GM23338 (cell line): ENCODE measurements around the gene REEP5. TPM values are rescaled to one million over a fixed set of nuclear protein-coding genes. Genes with fewer than 3 reads are reported as not detected.

Experiments used
- EZH2 ChIP-seq: fragments of 200-600 bp; sonication (generic); IDR thresholded peaks from one replicate; pipeline ENCODE4 v1.8.0; 2017; ENCODE audit warnings: antibody characterized with exemption, mild to moderate bottlenecking, low read depth; ENCODE audit not compliant: unreplicated experiment
- NANOG ChIP-seq: IDR thresholded peaks from 2 replicates; pipeline ENCODE4 v1.6.1; 2016; ENCODE audit warnings: antibody characterized with exemption, borderline replicate concordance
- REST ChIP-seq: IDR thresholded peaks from one replicate; pipeline ENCODE4 v1.6.1; 2018; ENCODE audit warnings: antibody characterized with exemption; ENCODE audit not compliant: unreplicated experiment
- STAT1 ChIP-seq: IDR thresholded peaks from one replicate; pipeline ENCODE4 v1.6.1; 2016; ENCODE audit warnings: antibody characterized with exemption; ENCODE audit not compliant: unreplicated experiment
- ZNF331 ChIP-seq: fragments of 250-450 bp; sonication (Bioruptor Pico); IDR thresholded peaks from 2 replicates; pipeline ENCODE4 v1.5.0; 2020; ENCODE audit warnings: low read depth, mild to moderate bottlenecking, moderate library complexity
- polyA plus RNA-seq: library from polyadenylated mRNA; unstranded; fragments of >200 nt; fragmentation: Nextera tagmentation; extraction: Ambion mirVana; gene quantifications from 2 replicates; pipeline ENCODE4 v1.2.1, GENCODE V29; 2016
- total RNA-seq: library from RNA; depleted of rRNA; stranded (reverse); fragments of >200 nt; shearing (Covaris generic); gene quantifications from 2 replicates; pipeline ENCODE4 v1.2.3, GENCODE V29; 2014
- TF ChIP-seq, protein P1 (sequence below): fragments of 250-450 bp; sonication (Bioruptor Pico); IDR thresholded peaks from 2 replicates; pipeline ENCODE4 v1.5.0; 2020; ENCODE audit warnings: mild to moderate bottlenecking, moderate library complexity

REEP5 gene
- total and polyA plus RNA-seq, 2 experiments from 2014 or later = 32.5 to 111 TPM

- TF ChIP-seq, protein P1, sequence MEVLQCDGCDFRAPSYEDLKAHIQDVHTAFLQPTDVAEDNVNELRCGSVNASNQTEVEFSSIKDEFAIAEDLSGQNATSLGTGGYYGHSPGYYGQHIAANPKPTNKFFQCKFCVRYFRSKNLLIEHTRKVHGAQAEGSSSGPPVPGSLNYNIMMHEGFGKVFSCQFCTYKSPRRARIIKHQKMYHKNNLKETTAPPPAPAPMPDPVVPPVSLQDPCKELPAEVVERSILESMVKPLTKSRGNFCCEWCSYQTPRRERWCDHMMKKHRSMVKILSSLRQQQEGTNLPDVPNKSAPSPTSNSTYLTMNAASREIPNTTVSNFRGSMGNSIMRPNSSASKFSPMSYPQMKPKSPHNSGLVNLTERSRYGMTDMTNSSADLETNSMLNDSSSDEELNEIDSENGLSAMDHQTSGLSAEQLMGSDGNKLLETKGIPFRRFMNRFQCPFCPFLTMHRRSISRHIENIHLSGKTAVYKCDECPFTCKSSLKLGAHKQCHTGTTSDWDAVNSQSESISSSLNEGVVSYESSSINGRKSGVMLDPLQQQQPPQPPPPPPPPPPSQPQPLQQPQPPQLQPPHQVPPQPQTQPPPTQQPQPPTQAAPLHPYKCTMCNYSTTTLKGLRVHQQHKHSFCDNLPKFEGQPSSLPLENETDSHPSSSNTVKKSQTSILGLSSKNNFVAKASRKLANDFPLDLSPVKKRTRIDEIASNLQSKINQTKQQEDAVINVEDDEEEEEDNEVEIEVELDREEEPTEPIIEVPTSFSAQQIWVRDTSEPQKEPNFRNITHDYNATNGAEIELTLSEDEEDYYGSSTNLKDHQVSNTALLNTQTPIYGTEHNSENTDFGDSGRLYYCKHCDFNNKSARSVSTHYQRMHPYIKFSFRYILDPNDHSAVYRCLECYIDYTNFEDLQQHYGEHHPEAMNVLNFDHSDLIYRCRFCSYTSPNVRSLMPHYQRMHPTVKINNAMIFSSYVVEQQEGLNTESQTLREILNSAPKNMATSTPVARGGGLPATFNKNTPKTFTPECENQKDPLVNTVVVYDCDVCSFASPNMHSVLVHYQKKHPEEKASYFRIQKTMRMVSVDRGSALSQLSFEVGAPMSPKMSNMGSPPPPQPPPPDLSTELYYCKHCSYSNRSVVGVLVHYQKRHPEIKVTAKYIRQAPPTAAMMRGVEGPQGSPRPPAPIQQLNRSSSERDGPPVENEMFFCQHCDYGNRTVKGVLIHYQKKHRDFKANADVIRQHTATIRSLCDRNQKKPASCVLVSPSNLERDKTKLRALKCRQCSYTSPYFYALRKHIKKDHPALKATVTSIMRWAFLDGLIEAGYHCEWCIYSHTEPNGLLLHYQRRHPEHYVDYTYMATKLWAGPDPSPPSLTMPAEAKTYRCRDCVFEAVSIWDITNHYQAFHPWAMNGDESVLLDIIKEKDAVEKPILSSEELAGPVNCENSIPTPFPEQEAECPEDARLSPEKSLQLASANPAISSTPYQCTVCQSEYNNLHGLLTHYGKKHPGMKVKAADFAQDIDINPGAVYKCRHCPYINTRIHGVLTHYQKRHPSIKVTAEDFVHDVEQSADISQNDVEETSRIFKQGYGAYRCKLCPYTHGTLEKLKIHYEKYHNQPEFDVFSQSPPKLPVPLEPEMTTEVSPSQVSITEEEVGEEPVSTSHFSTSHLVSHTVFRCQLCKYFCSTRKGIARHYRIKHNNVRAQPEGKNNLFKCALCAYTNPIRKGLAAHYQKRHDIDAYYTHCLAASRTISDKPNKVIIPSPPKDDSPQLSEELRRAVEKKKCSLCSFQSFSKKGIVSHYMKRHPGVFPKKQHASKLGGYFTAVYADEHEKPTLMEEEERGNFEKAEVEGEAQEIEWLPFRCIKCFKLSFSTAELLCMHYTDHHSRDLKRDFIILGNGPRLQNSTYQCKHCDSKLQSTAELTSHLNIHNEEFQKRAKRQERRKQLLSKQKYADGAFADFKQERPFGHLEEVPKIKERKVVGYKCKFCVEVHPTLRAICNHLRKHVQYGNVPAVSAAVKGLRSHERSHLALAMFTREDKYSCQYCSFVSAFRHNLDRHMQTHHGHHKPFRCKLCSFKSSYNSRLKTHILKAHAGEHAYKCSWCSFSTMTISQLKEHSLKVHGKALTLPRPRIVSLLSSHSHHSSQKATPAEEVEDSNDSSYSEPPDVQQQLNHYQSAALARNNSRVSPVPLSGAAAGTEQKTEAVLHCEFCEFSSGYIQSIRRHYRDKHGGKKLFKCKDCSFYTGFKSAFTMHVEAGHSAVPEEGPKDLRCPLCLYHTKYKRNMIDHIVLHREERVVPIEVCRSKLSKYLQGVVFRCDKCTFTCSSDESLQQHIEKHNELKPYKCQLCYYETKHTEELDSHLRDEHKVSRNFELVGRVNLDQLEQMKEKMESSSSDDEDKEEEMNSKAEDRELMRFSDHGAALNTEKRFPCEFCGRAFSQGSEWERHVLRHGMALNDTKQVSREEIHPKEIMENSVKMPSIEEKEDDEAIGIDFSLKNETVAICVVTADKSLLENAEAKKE (CRISPR knock-in tag) = no peak
- TF ChIP-seq NANOG = no peak
- no peak for TF ChIP-seq REST
- no peak for TF ChIP-seq STAT1
- TF ChIP-seq ZNF331 (CRISPR knock-in tag) = no peak
- TF ChIP-seq EZH2 = no peak
These were observed 39.0 kb upstream of the REEP5 start (continued) for GRCh38 chr5:112960863-112961504.
